Measurements from ENCODE around the gene ASCC1.

GRCh38 chr10:72124381-72124780 lies 91.7 kb downstream of the ASCC1 start:
- TF ChIP-seq CTCF (conservative IDR thresholded peaks at IDR 0.05 in 1 of 2, IDR thresholded peaks at IDR 0.05 in 1 of 2; ENCODE audit: low read depth in 1 of 2, low read length in 2 of 2), result no peak
- TF ChIP-seq EZH2 (IDR thresholded peaks at IDR 0.05; ENCODE audit: low read length, missing control alignments), result no peak
